K562 (cell line): Measurements from ENCODE around the gene SCAPER. TPM values are rescaled to one million over a fixed set of nuclear protein-coding genes. Genes with fewer than 3 reads are reported as not detected.

Experiments
- ELF4 ChIP-seq: fragments of 450-650 bp; formaldehyde crosslinking; IDR thresholded peaks from 2 replicates; pipeline ENCODE4 v1.4.0; 2022; ENCODE audit warnings: missing genetic modification characterization
- HCFC1 ChIP-seq: IDR thresholded peaks from 2 replicates; pipeline ENCODE4 v1.6.1; 2012; ENCODE audit warnings: low read depth, low read length, improper control_type of control experiment
- JUN ChIP-seq, 2 experiments: sonication (generic) in 1 of 2; formaldehyde crosslinking in 1 of 2; IDR thresholded peaks; 2 replicates each; pipeline versions ENCODE4 v1.6.1 to v1.8.0; 2012 to 2022; ENCODE audit warnings: borderline replicate concordance in 2 of 2, mild to moderate bottlenecking in 2 of 2, improper control_type of control experiment in 1 of 2, low read depth in 1 of 2, low read length in 1 of 2, missing genetic modification reagents in 1 of 2
- KAT8 ChIP-seq: fragments of 450-650 bp; IDR thresholded peaks from 2 replicates; pipeline ENCODE4 v1.6.1; 2016; ENCODE audit warnings: low read depth, mild to moderate bottlenecking
- MCM7 ChIP-seq, 2 experiments: fragments of 450-650 bp; IDR thresholded peaks; 2 replicates each; pipeline ENCODE4 v1.6.1; 2016 to 2018
- MTA3 ChIP-seq: fragments of 450-650 bp; formaldehyde crosslinking; IDR thresholded peaks from 2 replicates; pipeline ENCODE4 v1.6.1; 2017; ENCODE audit warnings: mild to moderate bottlenecking, borderline replicate concordance
- PCBP2 ChIP-seq: fragments of 200-400 bp; formaldehyde crosslinking; IDR thresholded peaks from 2 replicates; pipeline ENCODE4 v1.6.1; 2018; ENCODE audit warnings: low read length, low read depth, mild to moderate bottlenecking, moderate library complexity; ENCODE audit not compliant: poor library complexity, severe bottlenecking
- PRPF4 ChIP-seq: fragments of 200-400 bp; formaldehyde crosslinking; IDR thresholded peaks from one replicate; pipeline ENCODE4 v1.6.1; 2017; ENCODE audit warnings: low read length, low read depth, mild to moderate bottlenecking; ENCODE audit not compliant: insufficient read depth, poor library complexity, severe bottlenecking
- SP1 ChIP-seq: sonication (generic); formaldehyde crosslinking; IDR thresholded peaks from 2 replicates; pipeline ENCODE4 v1.8.1; 2022; ENCODE audit warnings: mild to moderate bottlenecking, missing genetic modification reagents
- SREBF2 ChIP-seq: sonication (generic); formaldehyde crosslinking; IDR thresholded peaks from 2 replicates; pipeline ENCODE4 v1.4.0; 2020; ENCODE audit warnings: mild to moderate bottlenecking, missing genetic modification reagents
- ZNF282 ChIP-seq: sonication (generic); formaldehyde crosslinking; IDR thresholded peaks from 2 replicates; pipeline ENCODE4 v1.8.1; 2023; ENCODE audit warnings: missing genetic modification reagents
- polyA plus RNA-seq, 8 experiments: library from polyadenylated mRNA; depleted of rRNA in 4 of 8; stranded (reverse) in 5 of 8; unstranded in 3 of 8; fragments of >200 nt; fragmentation: Nextera tagmentation in 2 of 8; fragmentation: Illumina TruSeq in 1 of 8; extraction: Ambion mirVana in 2 of 8; extraction: Trizol in 1 of 8; gene quantifications; 2 replicates each; pipeline versions ENCODE4 v1.2.1 to v1.2.3, GENCODE V29; 2011 to 2014; ENCODE audit warnings: inconsistent platforms in 1 of 8, missing spikeins in 1 of 8
- total RNA-seq, 7 experiments: library from RNA; depleted of rRNA in 6 of 7; stranded (reverse); fragments of >200 nt in 6 of 7; fragmentation: Illumina TruSeq in 2 of 7; extraction: Trizol in 2 of 7; gene quantifications; 2 replicates each; pipeline versions ENCODE4 v1.2.1 to v1.2.3, GENCODE V29; 2011 to 2021; ENCODE audit warnings: low replicate concordance in 1 of 7
- TF ChIP-seq, protein P1 (sequence below): sonication (generic); formaldehyde crosslinking; IDR thresholded peaks from 2 replicates; pipeline ENCODE4 v1.8.1; 2023; ENCODE audit warnings: missing genetic modification reagents, mild to moderate bottlenecking, borderline replicate concordance

SCAPER gene
- total and polyA plus RNA-seq, 9 of the 15 experiments (the other 6 are each of a cell fraction or from before 2014, with no cell fraction given), result 1.3 to 5.7 (median 3.2) TPM

DNA sequence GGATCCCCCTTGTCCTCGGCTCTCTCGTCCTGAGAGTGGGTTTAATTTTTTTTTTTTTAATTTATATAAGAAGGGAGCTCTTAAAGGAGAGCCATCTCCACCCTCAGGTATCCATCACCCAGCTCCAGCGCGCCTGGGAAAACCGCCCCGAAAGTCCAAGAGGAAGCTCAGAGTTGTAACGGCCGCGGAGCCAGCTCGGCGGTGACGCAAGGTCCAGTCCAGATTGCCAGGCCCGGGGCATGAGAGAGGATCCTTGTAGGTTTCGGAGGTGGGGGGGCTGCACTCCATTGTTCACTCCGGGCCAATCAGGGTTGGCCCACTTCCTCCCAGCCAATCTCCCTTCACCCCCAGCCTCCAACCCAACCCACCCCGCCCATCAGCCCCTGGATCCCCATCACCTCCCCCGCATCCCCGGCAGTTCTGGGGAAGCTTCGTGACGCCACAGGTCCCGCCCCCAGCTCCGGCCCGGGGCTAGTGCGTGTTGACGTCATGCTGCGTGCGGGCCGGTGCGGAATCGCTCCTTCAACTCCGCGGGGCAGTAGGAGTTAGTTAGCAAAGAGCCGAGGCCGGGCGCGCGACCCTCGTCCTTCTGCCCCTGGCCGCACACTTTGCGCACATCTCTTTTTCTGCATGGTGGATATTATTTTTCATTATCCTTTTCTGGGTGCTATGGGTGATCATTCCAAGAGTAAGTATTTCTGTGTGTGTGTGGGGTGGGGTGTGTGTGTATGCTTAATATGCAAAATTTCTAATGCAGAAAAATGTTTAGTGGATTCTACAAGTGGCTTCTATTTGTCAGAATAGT is 568.7 kb downstream of the SCAPER start, which contains the start of gene ISL2 (continued):
- TF ChIP-seq, protein P1, sequence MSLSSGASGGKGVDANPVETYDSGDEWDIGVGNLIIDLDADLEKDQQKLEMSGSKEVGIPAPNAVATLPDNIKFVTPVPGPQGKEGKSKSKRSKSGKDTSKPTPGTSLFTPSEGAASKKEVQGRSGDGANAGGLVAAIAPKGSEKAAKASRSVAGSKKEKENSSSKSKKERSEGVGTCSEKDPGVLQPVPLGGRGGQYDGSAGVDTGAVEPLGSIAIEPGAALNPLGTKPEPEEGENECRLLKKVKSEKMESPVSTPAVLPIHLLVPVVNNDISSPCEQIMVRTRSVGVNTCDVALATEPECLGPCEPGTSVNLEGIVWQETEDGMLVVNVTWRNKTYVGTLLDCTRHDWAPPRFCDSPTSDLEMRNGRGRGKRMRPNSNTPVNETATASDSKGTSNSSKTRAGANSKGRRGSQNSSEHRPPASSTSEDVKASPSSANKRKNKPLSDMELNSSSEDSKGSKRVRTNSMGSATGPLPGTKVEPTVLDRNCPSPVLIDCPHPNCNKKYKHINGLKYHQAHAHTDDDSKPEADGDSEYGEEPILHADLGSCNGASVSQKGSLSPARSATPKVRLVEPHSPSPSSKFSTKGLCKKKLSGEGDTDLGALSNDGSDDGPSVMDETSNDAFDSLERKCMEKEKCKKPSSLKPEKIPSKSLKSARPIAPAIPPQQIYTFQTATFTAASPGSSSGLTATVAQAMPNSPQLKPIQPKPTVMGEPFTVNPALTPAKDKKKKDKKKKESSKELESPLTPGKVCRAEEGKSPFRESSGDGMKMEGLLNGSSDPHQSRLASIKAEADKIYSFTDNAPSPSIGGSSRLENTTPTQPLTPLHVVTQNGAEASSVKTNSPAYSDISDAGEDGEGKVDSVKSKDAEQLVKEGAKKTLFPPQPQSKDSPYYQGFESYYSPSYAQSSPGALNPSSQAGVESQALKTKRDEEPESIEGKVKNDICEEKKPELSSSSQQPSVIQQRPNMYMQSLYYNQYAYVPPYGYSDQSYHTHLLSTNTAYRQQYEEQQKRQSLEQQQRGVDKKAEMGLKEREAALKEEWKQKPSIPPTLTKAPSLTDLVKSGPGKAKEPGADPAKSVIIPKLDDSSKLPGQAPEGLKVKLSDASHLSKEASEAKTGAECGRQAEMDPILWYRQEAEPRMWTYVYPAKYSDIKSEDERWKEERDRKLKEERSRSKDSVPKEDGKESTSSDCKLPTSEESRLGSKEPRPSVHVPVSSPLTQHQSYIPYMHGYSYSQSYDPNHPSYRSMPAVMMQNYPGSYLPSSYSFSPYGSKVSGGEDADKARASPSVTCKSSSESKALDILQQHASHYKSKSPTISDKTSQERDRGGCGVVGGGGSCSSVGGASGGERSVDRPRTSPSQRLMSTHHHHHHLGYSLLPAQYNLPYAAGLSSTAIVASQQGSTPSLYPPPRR (CRISPR knock-in tag), result 0 out of 2 replicates have a peak, but pooled peaks have one; percentile 9
- TF ChIP-seq ELF4 (CRISPR knock-in tag) (no peak), PRPF4 (no peak), PCBP2 (no peak), MCM7 (IDR thresholded peaks at IDR 0.05) (no peak), MTA3 (peak; percentile 49), KAT8 (no peak), SP1 (CRISPR knock-in tag) (peak; percentile 74), ZNF282 (CRISPR knock-in tag) (no peak), HCFC1 (peak; percentile 18; the same call in 1 of the 2 replicates), SREBF2 (CRISPR knock-in tag) (no peak), JUN (IDR thresholded peaks at IDR 0.05; ENCODE audit: borderline replicate concordance, low read depth, low read length) (peak; percentile 44; the same call in 1 of the 2 replicates), JUN (CRISPR knock-in tag; IDR thresholded peaks at IDR 0.05; ENCODE audit: borderline replicate concordance) (no peak)
